ENCODE results near the gene AASS.

DNA sequence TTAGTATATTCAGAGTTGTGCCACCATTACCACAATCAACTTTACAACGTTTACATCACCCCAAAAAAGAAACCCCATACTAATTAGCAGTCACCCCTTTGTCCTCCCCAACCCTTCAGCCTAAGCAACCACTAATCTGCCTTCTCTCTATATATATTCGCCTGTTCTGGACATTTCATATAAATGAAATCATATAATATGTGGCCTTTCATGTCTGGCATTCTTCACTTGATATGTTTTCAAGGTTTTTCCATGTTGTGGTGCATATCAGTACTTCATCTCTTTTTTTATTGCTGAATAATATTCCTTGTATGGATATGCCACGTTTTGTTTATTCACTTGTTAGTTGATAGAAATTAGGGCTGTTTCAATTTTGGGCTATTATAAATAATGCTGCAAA, 70.4 kb downstream of the AASS start:
- TF ChIP-seq, protein P1, sequence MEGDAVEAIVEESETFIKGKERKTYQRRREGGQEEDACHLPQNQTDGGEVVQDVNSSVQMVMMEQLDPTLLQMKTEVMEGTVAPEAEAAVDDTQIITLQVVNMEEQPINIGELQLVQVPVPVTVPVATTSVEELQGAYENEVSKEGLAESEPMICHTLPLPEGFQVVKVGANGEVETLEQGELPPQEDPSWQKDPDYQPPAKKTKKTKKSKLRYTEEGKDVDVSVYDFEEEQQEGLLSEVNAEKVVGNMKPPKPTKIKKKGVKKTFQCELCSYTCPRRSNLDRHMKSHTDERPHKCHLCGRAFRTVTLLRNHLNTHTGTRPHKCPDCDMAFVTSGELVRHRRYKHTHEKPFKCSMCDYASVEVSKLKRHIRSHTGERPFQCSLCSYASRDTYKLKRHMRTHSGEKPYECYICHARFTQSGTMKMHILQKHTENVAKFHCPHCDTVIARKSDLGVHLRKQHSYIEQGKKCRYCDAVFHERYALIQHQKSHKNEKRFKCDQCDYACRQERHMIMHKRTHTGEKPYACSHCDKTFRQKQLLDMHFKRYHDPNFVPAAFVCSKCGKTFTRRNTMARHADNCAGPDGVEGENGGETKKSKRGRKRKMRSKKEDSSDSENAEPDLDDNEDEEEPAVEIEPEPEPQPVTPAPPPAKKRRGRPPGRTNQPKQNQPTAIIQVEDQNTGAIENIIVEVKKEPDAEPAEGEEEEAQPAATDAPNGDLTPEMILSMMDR (conservative IDR thresholded peaks at IDR 0.05; ENCODE audit: low read depth, low read length): no peak
- TF ChIP-seq EZH2 (IDR thresholded peaks at IDR 0.05; ENCODE audit: low read length, unreplicated experiment): no peak
